GM18520 (cell line): Measurements from ENCODE around the gene SLC5A2.
"Not testable (repeated sequence)": the region's sequence is repeated elsewhere in the genome, so short reads cannot be mapped to it uniquely, and the experiment has no call there.

Source experiments
- ATAC-seq: cut with Tn5 transposase; IDR thresholded peaks from one replicate; pipeline ENCODE4 v1.9.1; 2021; ENCODE audit not compliant: unreplicated experiment

SLC5A2 gene

DNA sequence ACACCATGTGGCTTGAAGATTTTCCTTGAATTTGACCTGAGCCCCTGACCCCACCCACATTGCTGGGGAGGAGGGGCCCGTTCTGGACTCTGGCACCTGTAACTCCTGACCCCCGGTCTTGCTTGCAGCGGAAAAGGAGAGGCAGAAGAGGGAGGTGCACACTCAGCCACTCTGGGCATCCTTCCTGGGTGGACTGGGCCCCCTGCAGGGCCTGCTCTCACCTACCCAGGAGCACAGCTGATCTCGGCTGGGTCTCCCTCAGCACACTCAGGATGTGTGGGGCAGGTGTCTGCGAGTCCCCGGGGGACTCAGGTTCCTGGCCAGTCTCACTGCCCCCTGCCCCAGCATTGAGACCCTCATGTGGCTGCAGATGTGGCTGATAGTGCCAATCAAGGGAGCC is 40.8 kb downstream of the SLC5A2 start:
- not testable (repeated sequence) for ATAC-seq

DNA sequence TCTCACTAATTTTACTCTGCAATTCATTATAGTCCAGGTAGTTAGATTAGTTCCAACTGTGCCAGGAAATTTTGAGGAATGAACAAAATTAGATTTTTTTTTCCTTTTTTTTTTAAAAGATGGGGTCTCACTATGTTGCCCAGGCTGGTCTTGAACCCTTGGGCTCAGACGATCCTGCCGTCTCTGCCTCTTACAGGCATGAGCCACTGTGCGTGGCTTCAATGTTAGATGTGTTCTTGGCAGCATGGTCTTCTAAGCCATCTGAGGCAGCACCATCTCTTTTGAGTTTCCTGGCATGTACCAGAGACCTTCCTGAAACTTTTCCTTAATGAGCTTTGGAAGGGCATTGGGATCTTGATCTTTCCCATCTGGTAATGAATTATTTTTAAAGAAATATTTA is 42.2 kb downstream of the SLC5A2 start:
- no peak for ATAC-seq

DNA sequence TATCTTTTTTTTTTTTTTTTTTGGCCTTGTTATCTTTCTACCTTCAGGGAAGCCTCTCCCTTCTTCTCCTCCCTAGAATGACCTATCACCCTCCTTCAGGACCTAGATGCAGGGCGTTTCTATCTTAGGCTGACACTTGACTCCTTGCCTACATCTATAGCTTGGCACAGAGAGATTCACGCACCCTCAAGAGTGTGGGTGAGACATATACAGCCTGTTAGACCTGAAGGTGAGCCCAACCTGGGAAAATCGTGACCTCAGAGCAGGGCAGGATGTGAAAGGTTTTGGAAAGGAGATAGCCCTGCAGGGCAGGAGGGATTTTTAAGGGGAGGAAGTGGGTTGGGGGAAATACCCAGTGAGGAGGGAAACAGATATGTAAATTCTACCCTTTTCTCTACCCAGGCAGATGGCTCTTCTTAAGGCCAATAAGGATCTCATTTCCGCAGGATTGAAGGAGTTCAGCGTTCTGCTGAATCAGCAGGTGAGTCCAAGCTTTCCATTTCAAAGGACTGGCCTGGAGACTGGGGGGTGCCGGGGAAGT is 44.9 kb downstream of the SLC5A2 start, which contains the start of gene AHSP:
AHSP (plus strand) TSS at position 167 of the 541 bp plus-strand sequence; CDS start at position 407, 240 bp downstream.
- no peak for ATAC-seq

DNA sequence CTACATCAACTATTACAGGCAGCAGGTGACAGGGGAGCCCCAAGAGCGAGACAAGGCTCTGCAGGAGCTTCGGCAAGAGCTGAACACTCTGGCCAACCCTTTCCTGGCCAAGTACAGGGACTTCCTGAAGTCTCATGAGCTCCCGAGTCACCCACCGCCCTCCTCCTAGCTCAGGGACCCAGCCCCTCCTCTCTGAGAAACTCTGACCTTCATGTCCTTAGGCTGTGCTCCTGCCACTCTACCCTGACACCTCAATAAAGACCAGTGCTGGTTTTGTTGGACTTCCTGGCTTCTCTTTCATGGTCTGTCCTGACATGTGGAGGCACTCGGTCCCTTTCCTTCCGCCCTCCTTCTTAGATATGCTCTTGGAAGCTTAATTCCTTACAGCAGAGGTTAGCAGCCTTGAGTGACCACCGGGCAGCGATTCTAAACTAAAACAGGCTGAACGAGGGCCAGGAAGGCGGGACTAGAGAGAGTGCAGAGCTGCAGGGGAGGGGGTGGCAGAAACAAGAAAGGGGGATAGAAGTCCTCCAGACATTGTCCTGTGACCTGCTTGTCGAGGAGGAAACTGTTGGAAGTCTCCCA is 45.7 kb downstream of the SLC5A2 start:
- ATAC-seq: no peak

DNA sequence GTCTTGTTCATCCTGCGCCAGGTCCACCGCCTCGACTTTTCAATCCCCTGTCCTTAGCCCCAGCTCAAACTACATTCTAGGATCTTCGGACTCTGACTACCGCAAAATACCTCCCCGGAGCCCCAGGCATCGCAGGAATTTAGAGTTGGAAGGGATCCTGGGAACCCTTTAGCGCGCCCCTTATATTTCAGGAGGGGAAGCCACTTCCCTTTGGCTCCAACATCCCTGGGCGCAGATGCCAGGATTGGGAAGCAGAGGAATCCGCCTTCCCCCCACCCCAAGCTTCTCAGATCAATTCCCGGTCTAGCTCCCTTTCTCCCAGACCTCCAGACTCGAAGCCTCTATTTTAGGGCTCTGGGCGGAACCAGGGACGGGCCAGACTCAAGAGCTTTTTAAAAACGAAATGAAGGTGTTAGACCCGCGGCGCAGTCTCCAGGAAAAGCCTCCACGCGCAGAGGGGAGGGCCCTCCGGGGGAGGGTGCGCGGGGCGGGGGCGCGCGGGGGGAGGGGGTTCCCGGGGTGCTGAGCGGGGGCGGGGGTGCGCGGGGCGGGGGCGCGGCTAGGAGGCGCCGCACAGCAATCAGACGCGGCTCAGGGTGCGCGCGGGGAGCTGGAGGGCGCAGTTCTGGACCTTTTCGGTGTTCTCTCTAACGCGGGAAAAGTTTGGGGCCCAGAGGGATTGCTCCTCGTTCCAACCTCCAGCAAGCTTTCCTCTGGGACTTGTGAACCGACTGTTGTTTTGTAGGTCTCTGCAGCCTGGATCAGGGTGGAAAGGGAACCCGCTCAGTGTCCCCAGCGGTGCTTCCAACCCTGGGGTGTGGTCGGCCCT is 46.4 kb downstream of the SLC5A2 start:
- ATAC-seq: no peak

DNA sequence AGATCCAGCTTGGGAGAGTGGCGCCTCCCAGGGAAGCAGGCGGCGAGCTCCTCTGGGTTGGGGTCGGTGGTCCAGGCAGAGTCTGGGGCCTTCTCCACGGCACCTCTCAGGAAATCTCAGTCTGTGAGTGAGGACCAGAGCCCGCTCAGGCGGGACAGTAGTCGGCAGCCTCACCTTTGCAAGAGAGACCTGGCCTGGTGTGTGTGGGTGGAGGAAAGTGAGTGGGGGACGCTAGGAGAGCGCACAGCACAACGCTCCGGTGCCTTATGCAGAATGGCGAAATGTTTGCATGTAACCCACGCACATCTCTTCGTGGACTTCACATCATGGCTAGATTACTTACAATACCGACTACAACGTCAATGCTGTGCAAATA is 47.0 kb downstream of the SLC5A2 start:
- no peak for ATAC-seq

DNA sequence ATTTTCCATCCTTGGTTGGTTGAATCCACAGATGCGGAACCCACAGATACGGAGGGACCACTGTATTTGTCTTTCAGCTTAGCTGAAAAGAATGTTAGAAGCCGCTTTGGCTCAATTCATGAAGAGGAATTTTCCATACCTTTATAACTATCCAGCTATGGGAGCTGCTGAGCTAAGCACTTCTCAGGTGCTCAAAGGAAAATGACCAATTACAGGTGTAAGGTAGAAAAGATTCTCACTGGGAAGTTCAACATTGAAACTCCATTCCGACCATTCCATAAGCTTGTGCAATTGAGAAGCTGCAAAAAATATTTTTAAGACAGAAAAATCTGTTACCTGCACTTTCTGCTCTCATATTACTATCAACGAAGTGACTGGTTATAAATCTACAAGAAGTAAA is 47.5 kb downstream of the SLC5A2 start:
- no peak for ATAC-seq

DNA sequence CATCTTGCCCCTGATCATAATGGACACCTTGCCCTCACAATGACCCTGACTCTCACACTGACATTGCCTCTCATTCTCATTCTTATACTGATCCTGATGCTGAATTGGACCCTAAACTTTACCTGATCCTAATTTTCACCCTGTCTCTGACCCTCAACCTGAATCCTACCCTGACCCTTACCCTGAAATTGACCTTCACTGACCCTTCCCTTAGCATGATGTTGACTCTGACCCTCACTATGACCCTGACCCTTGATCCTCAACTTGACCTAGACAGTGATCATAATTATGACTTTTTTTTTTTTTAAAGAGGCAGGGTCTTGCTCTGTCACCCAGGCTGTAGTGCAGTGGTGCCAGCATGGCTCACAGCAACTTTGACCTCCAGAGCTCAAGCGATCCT is 48.2 kb downstream of the SLC5A2 start:
- ATAC-seq: no peak

DNA sequence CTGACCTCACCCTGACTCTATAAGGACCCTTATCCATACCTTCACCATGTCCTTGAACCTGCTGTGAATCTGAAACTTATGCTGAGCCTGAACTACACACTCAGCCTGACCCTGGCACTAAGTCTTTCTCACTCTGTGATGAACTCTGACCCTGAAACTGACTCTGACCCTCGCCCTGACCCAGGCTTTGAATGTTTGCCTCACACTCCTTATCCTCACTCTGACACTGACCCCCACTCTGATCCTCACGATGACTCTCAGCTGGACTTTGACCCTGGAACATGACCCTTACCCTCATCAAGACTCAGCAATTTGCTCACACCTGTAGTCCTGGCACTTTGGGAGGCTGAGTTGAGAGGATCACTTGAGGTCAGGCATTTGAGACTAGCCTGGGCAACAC is 49.2 kb downstream of the SLC5A2 start:
- no peak for ATAC-seq

DNA sequence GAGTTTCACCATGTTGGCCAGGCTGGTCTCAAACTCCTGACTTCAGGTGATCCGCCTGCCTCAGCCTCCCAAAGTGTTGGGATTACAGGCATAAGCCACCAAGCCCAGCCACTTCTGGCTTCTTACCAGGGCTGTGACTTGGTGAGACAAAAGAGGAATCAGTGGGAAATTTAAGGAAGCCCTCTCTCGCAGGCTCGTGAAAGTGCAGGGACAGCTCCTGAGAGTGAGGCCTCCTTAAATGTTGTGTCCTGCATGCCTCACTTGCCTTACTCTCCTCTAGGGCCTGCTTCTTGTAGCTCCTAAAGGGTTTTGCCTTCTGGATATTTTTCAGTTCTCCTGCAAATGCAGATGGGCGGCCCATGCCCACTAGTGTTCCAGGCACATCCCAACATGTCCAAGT is 50.0 kb downstream of the SLC5A2 start:
- no peak for ATAC-seq

DNA sequence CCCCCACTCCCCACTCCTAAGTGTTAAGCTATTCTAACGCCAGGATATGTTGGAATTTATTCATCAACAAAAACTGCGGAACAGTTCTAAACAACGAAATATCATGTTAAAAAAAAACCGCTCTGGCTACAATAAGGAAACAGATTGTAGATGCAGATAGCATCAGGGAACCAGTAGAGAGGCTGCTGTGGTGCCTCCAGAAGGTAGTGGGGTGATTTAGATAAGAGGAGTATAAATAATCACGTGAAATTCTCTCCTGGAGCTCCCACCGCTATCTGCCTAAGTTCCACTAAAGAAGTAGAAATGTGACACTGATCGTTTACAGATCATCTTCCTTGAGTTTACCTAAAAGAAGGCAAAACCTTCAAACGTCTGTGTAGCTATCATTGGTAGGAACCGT is 52.8 kb downstream of the SLC5A2 start:
- no peak for ATAC-seq

DNA sequence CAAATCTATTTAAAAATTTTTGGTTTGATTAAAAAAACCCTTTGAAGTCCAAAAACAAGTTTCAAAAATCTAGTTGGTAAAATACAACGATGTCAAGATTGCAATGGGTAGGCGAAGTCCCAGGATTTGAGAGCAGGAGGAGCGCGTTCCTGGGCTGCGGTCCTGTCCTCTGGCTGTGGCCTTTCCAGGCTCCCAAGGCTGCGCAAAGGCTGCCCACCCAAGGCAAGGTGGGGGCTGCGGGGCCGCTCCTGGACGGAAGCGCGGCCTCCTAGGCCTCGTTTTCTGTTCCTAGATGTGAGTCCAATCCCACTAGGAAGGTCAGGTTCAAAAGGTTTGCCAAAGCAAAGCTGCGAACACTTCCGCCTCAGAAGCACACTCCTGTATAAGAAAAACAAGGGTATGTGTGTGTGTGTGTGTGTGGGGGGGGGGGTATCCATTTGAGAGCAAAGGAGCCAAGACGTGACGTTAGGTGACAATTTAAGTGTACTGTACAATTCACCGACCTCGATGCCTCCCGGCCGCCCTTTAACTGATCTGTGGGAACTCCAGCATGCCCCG is 54.0 kb downstream of the SLC5A2 start:
- no peak for ATAC-seq

DNA sequence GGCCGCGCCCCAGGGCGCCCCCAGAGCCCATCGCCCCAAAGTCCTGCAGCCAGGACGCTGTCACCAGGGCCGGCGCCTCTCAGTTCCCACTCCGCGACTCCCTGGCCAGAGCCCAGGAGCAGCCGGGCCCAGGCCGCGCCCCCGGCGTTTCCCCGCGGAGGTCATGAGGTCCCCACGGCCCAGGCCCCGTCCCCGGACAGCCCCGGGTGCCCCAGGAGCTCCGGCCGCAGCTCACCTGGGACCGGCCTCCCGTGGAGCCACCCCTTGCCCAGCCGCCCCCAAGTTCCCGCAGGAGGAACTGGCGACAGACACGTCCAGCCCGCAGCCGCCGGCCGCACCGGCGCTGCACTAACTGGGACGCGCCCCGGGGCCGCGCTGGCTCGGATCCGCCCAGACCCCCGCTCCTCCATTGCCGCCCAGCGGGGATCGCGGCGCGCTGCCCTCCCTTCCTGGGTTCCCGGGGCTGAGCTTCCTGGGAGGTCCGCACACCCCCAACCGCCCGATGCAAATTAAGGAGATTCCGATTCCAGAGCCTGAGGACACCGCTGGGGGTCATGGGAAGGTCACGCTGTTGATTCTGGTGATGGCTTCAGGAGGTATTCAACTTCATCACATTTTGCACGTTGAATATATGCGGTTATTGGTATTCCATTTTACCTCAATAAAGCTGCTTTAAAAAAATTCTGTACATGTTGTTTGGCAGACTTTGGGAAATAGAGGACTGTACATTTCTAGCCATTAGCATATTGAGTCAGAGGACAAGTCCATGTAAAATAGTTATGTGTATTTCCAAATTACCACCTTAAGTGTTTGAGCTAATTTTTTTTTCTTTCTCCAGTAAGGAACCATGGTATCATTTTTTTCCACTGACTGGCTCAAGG is 54.7 kb downstream of the SLC5A2 start:
- no peak for ATAC-seq

DNA sequence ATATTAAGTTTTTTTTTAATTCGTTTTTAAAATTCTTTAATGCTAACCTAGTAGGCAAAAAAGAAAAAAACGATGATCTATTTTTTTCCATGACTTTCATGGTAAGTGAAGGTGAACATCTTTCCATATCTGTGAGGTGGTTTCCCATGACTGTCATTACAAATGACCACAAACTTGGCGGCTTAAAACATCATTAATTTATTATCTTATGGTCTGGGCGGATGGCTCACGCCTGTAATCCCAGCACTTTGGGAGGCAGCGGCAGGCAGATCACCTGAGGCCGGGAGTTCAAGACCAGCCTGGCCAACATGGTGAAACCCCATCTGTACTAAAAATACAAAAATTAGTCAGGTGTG is 55.3 kb downstream of the SLC5A2 start:
- not testable (repeated sequence) for ATAC-seq

DNA sequence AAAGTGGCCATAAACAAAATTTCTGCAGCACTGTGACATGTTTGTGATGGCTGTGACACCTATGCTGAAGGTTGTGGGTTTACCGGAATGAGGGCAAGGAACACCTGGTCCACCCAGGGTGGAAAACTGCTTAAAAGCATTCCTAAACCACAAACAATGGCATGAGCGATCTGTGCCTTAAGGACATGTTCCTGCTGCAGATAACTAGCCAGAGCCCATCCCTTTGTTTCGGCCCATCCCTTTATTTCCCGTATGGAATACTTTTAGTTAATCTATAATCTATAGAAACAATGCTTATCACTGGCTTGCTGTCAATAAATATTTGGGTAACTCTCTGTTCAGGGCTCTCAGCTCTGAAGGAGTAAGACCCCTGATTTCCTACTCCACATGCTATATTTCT is 56.8 kb downstream of the SLC5A2 start:
- not testable (repeated sequence) for ATAC-seq
